Uterus (tissue), 4 donors: ENCODE data around the gene CCDC201. TPM values are rescaled to one million over a fixed set of nuclear protein-coding genes. Genes with fewer than 3 reads are reported as not detected.
A peak's percentile ranks its signal among the peaks of the same experiment; 100 is the strongest.

Experiments
- DNase-seq, 2 donors: peaks; one replicate each; pipeline ENCODE4 v3.0.0-alpha.2; 2019 to 2020
- H3K27ac ChIP-seq, 2 donors: fragments of 200-600 bp; sonication (generic); 1 replicate in 1 of 2; 2 replicates in 1 of 2; pipeline ENCODE4 v1.5.1; 2016 to 2018
- H3K27me3 ChIP-seq, 2 donors: fragments of 200-600 bp; sonication (generic); one replicate each; pipeline ENCODE4 v1.5.1; 2018 to 2019; ENCODE audit warnings: control low read depth in 1 of 2
- H3K36me3 ChIP-seq, 2 donors: fragments of 200-600 bp; sonication (generic); one replicate each; pipeline ENCODE4 v1.5.1; 2019; ENCODE audit warnings: control low read depth in 1 of 2
- H3K4me1 ChIP-seq, 2 donors: fragments of 200-600 bp; sonication (generic); one replicate each; pipeline ENCODE4 v1.5.1; 2018 to 2019; ENCODE audit warnings: control low read depth in 1 of 2
- H3K4me3 ChIP-seq, 2 donors: fragments of 200-600 bp; sonication (generic); 1 replicate in 1 of 2; 2 replicates in 1 of 2; pipeline ENCODE4 v1.5.1; 2018 to 2019; ENCODE audit warnings: mild to moderate bottlenecking in 1 of 2
- H3K9me3 ChIP-seq, 2 donors: fragments of 200-600 bp; sonication (generic); one replicate each; pipeline ENCODE4 v1.5.1; 2019; ENCODE audit warnings: control low read depth in 1 of 2
- CTCF ChIP-seq, 4 experiments: fragments of 200-600 bp in 2 of 4; fragments of 450-650 bp in 2 of 4; sonication (generic) in 2 of 4; IDR thresholded peaks; one replicate each; pipeline ENCODE4 v1.5.1; 2016 to 2019; ENCODE audit warnings: antibody characterized with exemption in 4 of 4, mild to moderate bottlenecking in 2 of 4, moderate library complexity in 1 of 4
- POLR2A ChIP-seq, 2 donors: fragments of 450-650 bp; IDR thresholded peaks; one replicate each; pipeline ENCODE4 v1.6.1; 2016; ENCODE audit warnings: antibody characterized with exemption in 2 of 2, mild to moderate bottlenecking in 1 of 2, moderate library complexity in 1 of 2
- intact Hi-C: fragments of 100-400 bp; cut with DNase I; formaldehyde crosslinking; loops from one replicate; pipeline ENCODE4 v1.15.1; 2023; ENCODE audit warnings: low total_unique reads
- total RNA-seq, 4 donors: library from RNA; depleted of rRNA in 3 of 4; stranded (reverse); fragments of >200 nt in 3 of 4; gene quantifications; one replicate each; pipeline versions ENCODE4 v1.1.0 to v1.2.4, GENCODE V29; 2014 to 2023
- donor health status: DM: yes; HTN: yes; CAD: no.

CCDC201 gene
- total RNA-seq, 4 donors from 2014 or later, result 0.21 TPM; not detected in 3

GRCh38 chr7:45919993-45920459 lies 47.1 kb upstream of the CCDC201 start:
- no peaks in the 10 kb centered on the region for H3K9me3 ChIP-seq
- H3K27ac ChIP-seq, result peak overlapping the region; percentile 69 to 89
- peaks cover 0 to 4% of the 10 kb centered on the region in 2 donors for H3K4me1 ChIP-seq
- TF ChIP-seq POLR2A (IDR thresholded peaks at IDR 0.05) (no peak), CTCF (IDR thresholded peaks at IDR 0.05) (no peak)
- DNase-seq, result no peak
- H3K27me3 ChIP-seq, result no peaks in the 10 kb centered on the region
- peak overlapping the region; percentile 41 to 76 for H3K4me3 ChIP-seq
- no peaks in the 10 kb centered on the region for H3K36me3 ChIP-seq
- intact Hi-C loops, result loop anchor here (5.0 to 10.0 kb wide), 5 partner anchors 1167 to 1895 kb away; no protein-coding TSS in a partner anchor

- peak overlapping the region; percentile 69 to 89 for H3K27ac ChIP-seq
- no peak for DNase-seq
- no peaks in the 10 kb centered on the region for H3K9me3 ChIP-seq
- intact Hi-C loops, result loop anchor here (5.0 to 10.0 kb wide), 3 partner anchors 1183 to 1895 kb away; no protein-coding TSS in a partner anchor
- H3K4me1 ChIP-seq, result peaks cover 0 to 4% of the 10 kb centered on the region in 2 donors
- peak overlapping the region; percentile 41 to 76 for H3K4me3 ChIP-seq
- no peaks in the 10 kb centered on the region for H3K36me3 ChIP-seq
- no peaks in the 10 kb centered on the region for H3K27me3 ChIP-seq
- TF ChIP-seq CTCF (IDR thresholded peaks at IDR 0.05), result no peak
- no peak for TF ChIP-seq POLR2A (IDR thresholded peaks at IDR 0.05)
These were observed 46.4 kb upstream of the CCDC201 start for GRCh38 chr7:45919231-45919784.

- intact Hi-C loops, result loop anchor here (5.0 to 10.0 kb wide), 3 partner anchors 1184 to 1896 kb away; no protein-coding TSS in a partner anchor
- DNase-seq, result no peak
- Histone ChIP-seq H3K4me1 (peaks cover 0 to 4% of the 10 kb centered on the region in 2 donors), H3K27me3 (no peaks in the 10 kb centered on the region), H3K36me3 (no peaks in the 10 kb centered on the region), H3K27ac (peak overlapping the region; percentile 40 to 89), H3K4me3 (peak overlapping the region in 1 of 2 donors; percentile 76), H3K9me3 (no peaks in the 10 kb centered on the region)
- TF ChIP-seq CTCF (IDR thresholded peaks at IDR 0.05) (no peak), POLR2A (IDR thresholded peaks at IDR 0.05) (no peak)
These were observed 45.7 kb upstream of the CCDC201 start for GRCh38 chr7:45918556-45918955.

GRCh38 chr7:45917658-45918057 lies 44.8 kb upstream of the CCDC201 start:
- intact Hi-C loops, result loop anchor here (5.0 to 10.0 kb wide), 3 partner anchors 1185 to 1897 kb away; no protein-coding TSS in a partner anchor
- no peaks in the 10 kb centered on the region for H3K36me3 ChIP-seq
- H3K9me3 ChIP-seq, result no peaks in the 10 kb centered on the region
- H3K4me1 ChIP-seq, result peaks cover 0 to 4% of the 10 kb centered on the region in 2 donors
- peak; percentile 87 to 88 for DNase-seq
- TF ChIP-seq CTCF (IDR thresholded peaks at IDR 0.05), result peak; percentile 84 to 95 (median 92)
- TF ChIP-seq POLR2A (IDR thresholded peaks at IDR 0.05), result no peak
- peak overlapping the region in 1 of 2 donors; percentile 76 for H3K4me3 ChIP-seq
- no peaks in the 10 kb centered on the region for H3K27me3 ChIP-seq
- peak overlapping the region; percentile 40 to 89 for H3K27ac ChIP-seq

- H3K9me3 ChIP-seq, result no peaks in the 10 kb centered on the region
- no peaks in the 10 kb centered on the region for H3K36me3 ChIP-seq
- peaks cover 0 to 4% of the 10 kb centered on the region in 2 donors for H3K4me1 ChIP-seq
- intact Hi-C loops, result loop anchor here (5.0 to 10.0 kb wide), 3 partner anchors 1185 to 1898 kb away; no protein-coding TSS in a partner anchor
- DNase-seq, result no peak
- TF ChIP-seq CTCF (IDR thresholded peaks at IDR 0.05), result no peak
- no peak for TF ChIP-seq POLR2A (IDR thresholded peaks at IDR 0.05)
- H3K27me3 ChIP-seq, result no peaks in the 10 kb centered on the region
- H3K27ac ChIP-seq, result peak overlapping the region in 1 of 2 donors; percentile 44
- peak overlapping the region in 1 of 2 donors; percentile 76 for H3K4me3 ChIP-seq
These were observed 44.2 kb upstream of the CCDC201 start for GRCh38 chr7:45917064-45917463.
